Liver (tissue), 4 donors: ENCODE results near the gene TMEM63A. TPM values are rescaled to one million over a fixed set of nuclear protein-coding genes. Genes with fewer than 3 reads are reported as not detected.

ENCODE experiments used
- polyA plus RNA-seq, 2 donors: library from polyadenylated mRNA; stranded (reverse) in 1 of 2; unstranded in 1 of 2; fragments of 200-250 nt in 1 of 2; fragments of >200 nt in 1 of 2; fragmentation: Nextera tagmentation in 1 of 2; extraction: Ambion mirVana in 1 of 2; gene quantifications; one replicate each; pipeline versions ENCODE4 v1.2.1 to v1.2.3, GENCODE V29; 2013 to 2015
- total RNA-seq, 2 donors: library from RNA; depleted of rRNA; stranded (reverse); fragments of >200 nt; gene quantifications; one replicate each; pipeline ENCODE4 v1.2.3, GENCODE V29; 2014
- donor health status: healthy.
- donor health status: healthy.
- donor health status: healthy.

Gene TMEM63A
- total and polyA plus RNA-seq, 4 donors, result 9.6 to 54.0 (median 11.6) TPM

Other genes starting within 250 kb of the TMEM63A start
- 1 to 10 TPM; 3.2 to 8.4 TPM for gene ENAH, start 229.3 kb downstream of the TMEM63A start, total RNA-seq
- 1 to 10 TPM; 2.8 to 5.9 TPM for gene ENAH, start 229.3 kb downstream of the TMEM63A start, polyA plus RNA-seq
- 100 to 1,000 TPM; 152 to 154 TPM for gene SRP9, start 104.6 kb downstream of the TMEM63A start, total RNA-seq
- gene SRP9, start 104.6 kb downstream of the TMEM63A start, polyA plus RNA-seq, result 100 to 1,000 TPM; 154 to 179 TPM
- gene EPHX1, start 72.3 kb downstream of the TMEM63A start, total RNA-seq, result 100 to 1,000 TPM in 1 of 2 donors, 10 to 100 TPM in 1; 93.8 to 230 TPM
- gene EPHX1, start 72.3 kb downstream of the TMEM63A start, polyA plus RNA-seq, result 1,000 to 10,000 TPM in 1 of 2 donors, 100 to 1,000 TPM in 1; 178 to 1,448 TPM
- 1 to 10 TPM; 1.1 to 1.4 TPM for gene LEFTY1, start 6.8 kb upstream of the TMEM63A start, total RNA-seq
- gene LEFTY1, start 6.8 kb upstream of the TMEM63A start, polyA plus RNA-seq, result under 1 TPM; 0.42 to 0.66 TPM
- gene PYCR2, start 41.9 kb upstream of the TMEM63A start, total RNA-seq, result 10 to 100 TPM; 26.9 to 39.0 TPM
- gene PYCR2, start 41.9 kb upstream of the TMEM63A start, polyA plus RNA-seq, result 10 to 100 TPM; 16.8 to 41.0 TPM
- gene LEFTY2, start 58.8 kb upstream of the TMEM63A start, total RNA-seq, result under 1 TPM in 1 of 2 donors, not detected in 1; 0.09 TPM
- under 1 TPM in 1 of 2 donors, not detected in 1; 0.24 TPM for gene LEFTY2, start 58.8 kb upstream of the TMEM63A start, polyA plus RNA-seq
- gene SDE2, start 117.0 kb upstream of the TMEM63A start, total RNA-seq, result 10 to 100 TPM; 15.6 to 53.7 TPM
- gene SDE2, start 117.0 kb upstream of the TMEM63A start, polyA plus RNA-seq, result 1 to 10 TPM; 4.7 to 6.5 TPM
- gene H3-3A, start 180.3 kb upstream of the TMEM63A start, total RNA-seq, result 100 to 1,000 TPM in 1 of 2 donors, 10 to 100 TPM in 1; 76.6 to 338 TPM
- 100 to 1,000 TPM; 188 to 190 TPM for gene H3-3A, start 180.3 kb upstream of the TMEM63A start, polyA plus RNA-seq